ENCODE measurements around the gene IQSEC1.

GRCh38 chr3:12933901-12934300 is 139.3 kb downstream of the IQSEC1 start:
- no peak for TF ChIP-seq CTCF (IDR thresholded peaks at IDR 0.05; ENCODE audit: insufficient read depth, low read depth, low read length)
- TF ChIP-seq EZH2 (IDR thresholded peaks at IDR 0.05; ENCODE audit: insufficient read depth, low read length) = no peak
